Coronary artery (tissue), 2 donors: ENCODE results near the gene CNTROB.

ENCODE experiments used
- DNase-seq: peaks from one replicate; pipeline ENCODE4 v3.0.0-alpha.2; 2017; ENCODE audit warnings: low spot score
- H3K27ac ChIP-seq, 2 donors: fragments of 200-600 bp; sonication (generic); one replicate each; pipeline ENCODE4 v1.5.1; 2016 to 2019
- H3K4me3 ChIP-seq: fragments of 200-600 bp; sonication (generic); 2 replicates; pipeline ENCODE4 v1.5.1; 2016; ENCODE audit warnings: mild to moderate bottlenecking, moderate library complexity
- TF ChIP-seq, protein P1 (sequence below): fragments of 200-600 bp; sonication (generic); IDR thresholded peaks from one replicate; pipeline ENCODE4 v1.5.1; 2019; ENCODE audit warnings: antibody characterized with exemption

CNTROB gene

DNA sequence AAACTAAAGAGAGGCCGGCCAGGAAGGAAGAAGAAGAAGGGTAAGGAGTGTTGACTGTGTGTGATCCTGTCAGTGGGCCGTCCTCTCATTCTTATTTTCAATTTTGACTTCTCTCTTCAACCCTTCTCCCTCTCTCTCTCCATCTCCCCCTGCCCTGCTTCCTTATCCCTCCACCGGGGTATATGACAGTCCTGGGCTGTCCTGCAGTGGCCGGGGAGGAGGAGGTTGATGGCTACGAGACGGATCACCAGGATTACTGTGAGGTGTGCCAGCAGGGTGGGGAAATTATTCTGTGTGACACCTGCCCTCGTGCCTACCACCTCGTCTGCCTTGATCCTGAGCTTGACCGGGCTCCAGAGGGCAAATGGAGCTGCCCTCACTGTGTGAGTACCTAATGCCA, 37.8 kb upstream of the CNTROB start:
- Histone ChIP-seq H3K27ac (no peak overlapping the region), H3K4me3 (no peak overlapping the region)
- TF ChIP-seq, protein P1, sequence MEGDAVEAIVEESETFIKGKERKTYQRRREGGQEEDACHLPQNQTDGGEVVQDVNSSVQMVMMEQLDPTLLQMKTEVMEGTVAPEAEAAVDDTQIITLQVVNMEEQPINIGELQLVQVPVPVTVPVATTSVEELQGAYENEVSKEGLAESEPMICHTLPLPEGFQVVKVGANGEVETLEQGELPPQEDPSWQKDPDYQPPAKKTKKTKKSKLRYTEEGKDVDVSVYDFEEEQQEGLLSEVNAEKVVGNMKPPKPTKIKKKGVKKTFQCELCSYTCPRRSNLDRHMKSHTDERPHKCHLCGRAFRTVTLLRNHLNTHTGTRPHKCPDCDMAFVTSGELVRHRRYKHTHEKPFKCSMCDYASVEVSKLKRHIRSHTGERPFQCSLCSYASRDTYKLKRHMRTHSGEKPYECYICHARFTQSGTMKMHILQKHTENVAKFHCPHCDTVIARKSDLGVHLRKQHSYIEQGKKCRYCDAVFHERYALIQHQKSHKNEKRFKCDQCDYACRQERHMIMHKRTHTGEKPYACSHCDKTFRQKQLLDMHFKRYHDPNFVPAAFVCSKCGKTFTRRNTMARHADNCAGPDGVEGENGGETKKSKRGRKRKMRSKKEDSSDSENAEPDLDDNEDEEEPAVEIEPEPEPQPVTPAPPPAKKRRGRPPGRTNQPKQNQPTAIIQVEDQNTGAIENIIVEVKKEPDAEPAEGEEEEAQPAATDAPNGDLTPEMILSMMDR = no peak
- DNase-seq = peak; percentile 40

DNA sequence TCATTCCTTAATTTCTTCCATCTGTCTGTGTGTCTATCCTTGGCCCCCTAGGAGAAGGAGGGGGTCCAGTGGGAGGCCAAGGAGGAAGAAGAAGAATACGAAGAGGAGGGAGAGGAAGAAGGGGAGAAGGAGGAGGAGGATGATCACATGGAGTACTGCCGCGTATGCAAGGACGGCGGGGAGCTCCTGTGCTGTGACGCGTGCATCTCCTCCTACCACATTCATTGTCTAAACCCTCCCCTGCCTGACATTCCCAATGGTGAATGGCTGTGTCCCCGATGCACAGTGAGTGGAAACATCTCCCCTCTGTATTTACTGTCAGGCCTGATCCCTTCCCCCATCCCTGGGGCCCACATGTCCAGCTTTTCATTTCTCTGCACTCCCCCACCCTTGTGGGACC, 37.1 kb upstream of the CNTROB start:
- H3K4me3 ChIP-seq = no peak overlapping the region
- TF ChIP-seq, protein P1 = no peak
- no peak overlapping the region for H3K27ac ChIP-seq
- DNase-seq = peak; percentile 3

DNA sequence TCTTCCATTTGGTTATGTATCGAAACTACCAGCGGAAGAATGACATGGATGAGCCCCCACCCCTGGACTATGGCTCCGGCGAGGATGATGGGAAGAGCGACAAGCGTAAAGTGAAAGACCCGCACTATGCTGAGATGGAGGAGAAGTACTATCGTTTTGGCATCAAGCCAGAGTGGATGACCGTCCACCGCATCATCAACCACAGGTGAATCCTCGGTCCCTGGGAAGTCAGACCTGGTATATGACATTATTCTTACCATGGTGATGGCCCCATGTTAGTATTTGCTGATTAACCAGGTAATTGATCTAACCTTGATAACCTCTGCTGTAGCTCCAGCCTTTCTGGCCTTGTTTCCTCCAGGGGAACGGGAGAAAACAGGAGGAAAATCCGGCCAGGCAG, 34.9 kb upstream of the CNTROB start:
- peak; percentile 43 for DNase-seq
- no peak overlapping the region for H3K27ac ChIP-seq
- TF ChIP-seq, protein P1 = no peak
- no peak overlapping the region for H3K4me3 ChIP-seq

DNA sequence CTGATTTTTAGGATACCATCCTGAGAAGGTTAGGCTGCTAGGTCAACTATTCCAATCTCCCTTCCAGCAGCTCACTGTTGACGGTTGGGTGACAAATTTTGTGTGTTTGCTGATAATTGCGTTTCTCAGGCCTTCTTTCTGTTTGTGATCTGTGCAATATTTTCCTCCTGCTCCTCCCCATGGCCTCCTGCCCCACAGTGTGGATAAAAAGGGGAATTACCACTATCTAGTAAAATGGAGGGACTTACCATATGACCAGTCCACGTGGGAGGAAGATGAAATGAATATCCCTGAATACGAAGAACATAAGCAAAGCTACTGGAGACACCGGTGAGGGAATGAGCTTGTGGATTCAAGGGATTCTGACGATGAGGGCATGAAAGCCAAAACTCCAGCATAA, 34.2 kb upstream of the CNTROB start:
- TF ChIP-seq, protein P1 = no peak
- DNase-seq = peak; percentile 60
- Histone ChIP-seq H3K27ac (no peak overlapping the region), H3K4me3 (no peak overlapping the region)

DNA sequence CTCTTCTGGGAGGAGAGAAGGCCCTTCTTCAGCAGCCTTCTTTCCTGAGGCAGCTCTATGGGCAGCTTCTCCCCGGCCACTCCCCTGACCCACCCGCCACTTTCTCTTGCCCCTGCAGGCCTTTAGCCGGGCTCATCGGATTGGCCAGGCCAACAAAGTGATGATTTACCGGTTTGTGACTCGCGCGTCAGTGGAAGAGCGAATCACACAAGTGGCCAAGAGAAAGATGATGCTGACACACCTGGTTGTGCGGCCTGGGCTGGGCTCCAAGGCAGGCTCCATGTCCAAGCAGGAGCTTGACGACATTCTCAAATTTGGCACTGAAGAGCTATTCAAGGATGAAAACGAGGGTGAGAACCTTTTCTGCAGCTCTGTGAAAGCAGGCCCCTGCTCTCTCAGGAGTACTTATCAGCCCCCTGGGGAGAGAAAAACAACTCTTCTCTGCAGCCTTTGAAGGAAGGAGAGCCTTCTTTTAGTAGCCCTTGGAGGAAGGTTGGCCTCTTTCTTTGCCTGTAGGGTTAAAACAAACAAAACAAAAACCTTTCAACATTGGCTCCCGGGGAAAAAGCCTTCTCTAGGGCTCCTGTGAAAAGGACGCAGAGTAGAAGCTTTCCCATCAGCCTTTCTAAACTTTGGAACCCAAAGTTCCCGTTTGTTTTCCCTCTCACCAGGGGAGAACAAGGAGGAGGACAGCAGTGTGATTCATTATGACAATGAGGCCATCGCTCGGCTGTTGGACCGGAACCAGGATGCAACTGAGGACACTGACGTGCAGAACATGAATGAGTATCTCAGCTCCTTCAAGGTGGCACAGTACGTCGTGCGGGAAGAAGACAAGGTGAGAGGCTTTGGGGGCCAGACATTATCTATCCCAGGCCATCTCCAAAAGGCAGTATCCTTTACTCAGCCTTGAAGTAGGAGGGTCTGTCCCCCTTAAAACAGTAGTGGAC, 28.6 kb upstream of the CNTROB start:
- Histone ChIP-seq H3K27ac (no peak overlapping the region), H3K4me3 (no peak overlapping the region)
- no peak for DNase-seq
- TF ChIP-seq, protein P1 = no peak

DNA sequence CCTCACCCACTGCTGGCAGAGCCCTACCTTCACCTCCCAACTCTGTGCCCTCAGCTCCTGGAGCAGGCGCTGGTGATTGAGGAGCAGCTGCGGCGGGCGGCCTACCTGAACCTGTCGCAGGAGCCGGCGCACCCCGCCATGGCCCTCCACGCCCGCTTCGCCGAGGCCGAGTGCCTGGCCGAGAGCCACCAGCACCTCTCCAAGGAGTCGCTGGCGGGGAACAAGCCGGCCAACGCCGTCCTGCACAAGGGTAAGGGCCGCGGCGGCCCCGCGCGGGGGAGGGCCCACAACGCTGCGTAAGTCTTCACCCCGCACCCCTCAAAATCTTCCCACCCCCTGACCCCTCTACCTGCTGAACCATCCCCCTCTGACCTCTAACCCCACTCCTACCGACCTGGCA, 22.9 kb upstream of the CNTROB start:
- Histone ChIP-seq H3K27ac (no peak overlapping the region), H3K4me3 (no peak overlapping the region)
- TF ChIP-seq, protein P1 = no peak
- DNase-seq = no peak

DNA sequence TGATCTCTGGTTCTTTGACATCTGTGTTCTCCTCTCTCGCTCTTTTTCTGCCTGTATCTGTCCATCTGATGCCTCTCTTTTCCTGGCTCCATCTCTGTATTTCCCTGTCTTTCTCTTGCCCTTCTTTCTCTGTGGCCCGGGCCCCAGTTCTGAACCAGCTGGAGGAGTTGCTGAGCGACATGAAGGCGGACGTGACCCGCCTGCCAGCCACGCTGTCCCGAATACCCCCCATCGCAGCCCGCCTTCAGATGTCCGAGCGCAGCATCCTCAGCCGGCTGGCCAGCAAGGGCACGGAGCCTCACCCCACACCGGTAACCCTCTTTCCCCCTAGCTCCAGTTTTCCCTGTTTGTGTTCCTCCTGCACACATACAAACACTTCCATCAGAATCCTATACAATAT, 21.7 kb upstream of the CNTROB start:
- no peak for DNase-seq

More for the DNA sequence above, 21.7 kb upstream of the CNTROB start:
- H3K27ac ChIP-seq = no peak overlapping the region
- H3K4me3 ChIP-seq = no peak overlapping the region
- TF ChIP-seq, protein P1 = no peak
